ENCODE data around the gene ABCA13. TPM values are rescaled to one million over a fixed set of nuclear protein-coding genes. Genes with fewer than 3 reads are reported as not detected.

Gene ABCA13
- total RNA-seq, 1 experiment from 2014 or later: not detected

DNA sequence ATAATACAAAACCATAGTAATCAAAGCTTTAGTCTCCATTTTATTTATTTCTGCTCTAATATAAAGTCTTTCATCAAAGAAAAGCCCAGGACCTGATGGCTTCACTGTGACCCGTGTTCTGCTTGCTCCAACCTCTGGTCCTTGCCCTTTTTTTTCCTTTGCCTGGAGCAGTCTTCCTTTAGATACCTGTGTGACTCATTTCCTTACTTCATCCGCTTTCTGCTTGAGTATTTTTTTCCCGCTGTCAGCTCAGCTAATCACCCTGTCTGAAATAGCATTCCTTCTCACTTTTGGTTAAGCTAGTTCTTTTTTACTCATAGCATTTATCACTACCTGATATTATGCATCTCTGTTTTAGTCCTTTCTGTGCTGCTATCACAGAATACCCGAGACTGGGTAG, 194.8 kb downstream of the ABCA13 start:
- Histone ChIP-seq H3K9me3 (ENCODE audit: control insufficient read depth in 1 of 2, insufficient read depth in 1 of 2, low read depth in 1 of 2, low read length in 2 of 2) (peaks cover 0 to 4% of the 10 kb centered on the region in 2 experiments; a peak in 1 of 4 replicates), H2AFZ (ENCODE audit: low read depth, low read length, poor library complexity, severe bottlenecking) (no peak overlapping the region), H3K9me2 (ENCODE audit: insufficient read depth) (no peaks in the 10 kb centered on the region), H3K36me3 (ENCODE audit: control insufficient read depth in 1 of 2, insufficient read depth in 2 of 2, low read length in 2 of 2) (no peaks in the 10 kb centered on the region), H3K9ac (ENCODE audit: low read length) (no peak overlapping the region), H3K27me3 (ENCODE audit: insufficient read depth, low read length) (no peaks in the 10 kb centered on the region), H3K4me3 (replicated peaks in 1 of 2; ENCODE audit: low read depth in 1 of 2, low read length in 2 of 2) (no peak overlapping the region), H3K4me1 (ENCODE audit: control insufficient read depth in 1 of 2, insufficient read depth in 2 of 2, low read length in 2 of 2) (no peaks in the 10 kb centered on the region), H4K20me1 (ENCODE audit: insufficient read depth) (no peaks in the 10 kb centered on the region), H3K4me2 (ENCODE audit: low read length) (no peak overlapping the region), H3K27ac (ENCODE audit: low read depth, low read length) (no peak overlapping the region), H3K79me2 (ENCODE audit: insufficient read depth, low read length) (no peaks in the 10 kb centered on the region)
- no TSS peak for BruUV-seq (replicated peaks)
- no peak for ATAC-seq
- RAD21 ChIA-PET (ENCODE audit: low non-redundant PET in 1 of 2, low total read pairs in 2 of 2, uncharacterized antibody in 2 of 2, unreplicated experiment in 2 of 2): no interaction called here
- DNase-seq (ENCODE audit: low read depth, low spot score): no peak
- intact Hi-C loops (cut with micrococcal nuclease): no loop called here
- CTCF ChIA-PET: no interaction called here
- TF ChIP-seq, protein P1, sequence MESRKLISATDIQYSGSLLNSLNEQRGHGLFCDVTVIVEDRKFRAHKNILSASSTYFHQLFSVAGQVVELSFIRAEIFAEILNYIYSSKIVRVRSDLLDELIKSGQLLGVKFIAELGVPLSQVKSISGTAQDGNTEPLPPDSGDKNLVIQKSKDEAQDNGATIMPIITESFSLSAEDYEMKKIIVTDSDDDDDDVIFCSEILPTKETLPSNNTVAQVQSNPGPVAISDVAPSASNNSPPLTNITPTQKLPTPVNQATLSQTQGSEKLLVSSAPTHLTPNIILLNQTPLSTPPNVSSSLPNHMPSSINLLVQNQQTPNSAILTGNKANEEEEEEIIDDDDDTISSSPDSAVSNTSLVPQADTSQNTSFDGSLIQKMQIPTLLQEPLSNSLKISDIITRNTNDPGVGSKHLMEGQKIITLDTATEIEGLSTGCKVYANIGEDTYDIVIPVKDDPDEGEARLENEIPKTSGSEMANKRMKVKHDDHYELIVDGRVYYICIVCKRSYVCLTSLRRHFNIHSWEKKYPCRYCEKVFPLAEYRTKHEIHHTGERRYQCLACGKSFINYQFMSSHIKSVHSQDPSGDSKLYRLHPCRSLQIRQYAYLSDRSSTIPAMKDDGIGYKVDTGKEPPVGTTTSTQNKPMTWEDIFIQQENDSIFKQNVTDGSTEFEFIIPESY (IDR thresholded peaks at IDR 0.05; ENCODE audit: extremely low read depth, insufficient replicate concordance, low read length): no peak
- TF ChIP-seq ZFX (IDR thresholded peaks at IDR 0.05) (no peak), JUND (IDR thresholded peaks at IDR 0.05) (no peak), SIN3A (IDR thresholded peaks at IDR 0.05; ENCODE audit: low read depth) (no peak), RAD21 (IDR thresholded peaks at IDR 0.05; ENCODE audit: low read depth) (no peak), FOSL1 (IDR thresholded peaks at IDR 0.05; ENCODE audit: low read depth) (no peak), ELF1 (IDR thresholded peaks at IDR 0.05; ENCODE audit: borderline replicate concordance, low read depth) (no peak), ZNF274 (IDR thresholded peaks at IDR 0.05; ENCODE audit: low read depth, low read length) (no peak), SP1 (IDR thresholded peaks at IDR 0.05; ENCODE audit: low read depth) (no peak), SRF (IDR thresholded peaks at IDR 0.05; ENCODE audit: low read depth) (no peak), TCF7L2 (IDR thresholded peaks at IDR 0.05; ENCODE audit: borderline replicate concordance, extremely low read depth, insufficient read depth, insufficient read length) (no peak)
- TF ChIP-seq, protein P2, sequence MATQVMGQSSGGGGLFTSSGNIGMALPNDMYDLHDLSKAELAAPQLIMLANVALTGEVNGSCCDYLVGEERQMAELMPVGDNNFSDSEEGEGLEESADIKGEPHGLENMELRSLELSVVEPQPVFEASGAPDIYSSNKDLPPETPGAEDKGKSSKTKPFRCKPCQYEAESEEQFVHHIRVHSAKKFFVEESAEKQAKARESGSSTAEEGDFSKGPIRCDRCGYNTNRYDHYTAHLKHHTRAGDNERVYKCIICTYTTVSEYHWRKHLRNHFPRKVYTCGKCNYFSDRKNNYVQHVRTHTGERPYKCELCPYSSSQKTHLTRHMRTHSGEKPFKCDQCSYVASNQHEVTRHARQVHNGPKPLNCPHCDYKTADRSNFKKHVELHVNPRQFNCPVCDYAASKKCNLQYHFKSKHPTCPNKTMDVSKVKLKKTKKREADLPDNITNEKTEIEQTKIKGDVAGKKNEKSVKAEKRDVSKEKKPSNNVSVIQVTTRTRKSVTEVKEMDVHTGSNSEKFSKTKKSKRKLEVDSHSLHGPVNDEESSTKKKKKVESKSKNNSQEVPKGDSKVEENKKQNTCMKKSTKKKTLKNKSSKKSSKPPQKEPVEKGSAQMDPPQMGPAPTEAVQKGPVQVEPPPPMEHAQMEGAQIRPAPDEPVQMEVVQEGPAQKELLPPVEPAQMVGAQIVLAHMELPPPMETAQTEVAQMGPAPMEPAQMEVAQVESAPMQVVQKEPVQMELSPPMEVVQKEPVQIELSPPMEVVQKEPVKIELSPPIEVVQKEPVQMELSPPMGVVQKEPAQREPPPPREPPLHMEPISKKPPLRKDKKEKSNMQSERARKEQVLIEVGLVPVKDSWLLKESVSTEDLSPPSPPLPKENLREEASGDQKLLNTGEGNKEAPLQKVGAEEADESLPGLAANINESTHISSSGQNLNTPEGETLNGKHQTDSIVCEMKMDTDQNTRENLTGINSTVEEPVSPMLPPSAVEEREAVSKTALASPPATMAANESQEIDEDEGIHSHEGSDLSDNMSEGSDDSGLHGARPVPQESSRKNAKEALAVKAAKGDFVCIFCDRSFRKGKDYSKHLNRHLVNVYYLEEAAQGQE (IDR thresholded peaks at IDR 0.05; ENCODE audit: low read depth): no peak
- TF ChIP-seq, protein P3, sequence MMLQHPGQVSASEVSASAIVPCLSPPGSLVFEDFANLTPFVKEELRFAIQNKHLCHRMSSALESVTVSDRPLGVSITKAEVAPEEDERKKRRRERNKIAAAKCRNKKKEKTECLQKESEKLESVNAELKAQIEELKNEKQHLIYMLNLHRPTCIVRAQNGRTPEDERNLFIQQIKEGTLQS (IDR thresholded peaks at IDR 0.05): no peak
- POLR2A ChIA-PET: no interaction called here
